KMS-11 (cell line): ENCODE measurements around the gene DLGAP1.

ENCODE experiments used
- H2AFZ ChIP-seq: fragments of 200-600 bp; sonication (generic); 2 replicates; pipeline ENCODE4 v1.6.1; 2016; ENCODE audit warnings: antibody characterized with exemption, mixed run types, low read depth
- H3K27ac ChIP-seq: fragments of 200-600 bp; sonication (generic); 2 replicates; pipeline ENCODE4 v1.6.1; 2016; ENCODE audit warnings: mild to moderate bottlenecking, mixed run types
- H3K27me3 ChIP-seq: fragments of 200-600 bp; sonication (generic); 2 replicates; pipeline ENCODE4 v1.6.1; 2017; ENCODE audit warnings: mild to moderate bottlenecking, low read depth, mixed run types, moderate library complexity; ENCODE audit not compliant: insufficient read depth
- H3K36me3 ChIP-seq: fragments of 200-600 bp; sonication (generic); 2 replicates; pipeline ENCODE4 v1.6.1; 2017; ENCODE audit warnings: mild to moderate bottlenecking, mixed run types; ENCODE audit not compliant: insufficient read depth
- H3K4me1 ChIP-seq: fragments of 200-600 bp; sonication (generic); 2 replicates; pipeline ENCODE4 v1.6.1; 2016; ENCODE audit warnings: mild to moderate bottlenecking, low read depth, mixed run types; ENCODE audit not compliant: poor library complexity, severe bottlenecking
- H3K4me2 ChIP-seq: fragments of 200-600 bp; sonication (generic); 2 replicates; pipeline ENCODE4 v1.7.0; 2016; ENCODE audit warnings: mild to moderate bottlenecking, mixed run types
- H3K4me3 ChIP-seq: fragments of 200-600 bp; sonication (generic); IDR thresholded peaks from 2 replicates; pipeline ENCODE4 v1.6.1; 2017; ENCODE audit warnings: low read depth, low read length, mixed read lengths; ENCODE audit not compliant: insufficient read depth
- H3K79me2 ChIP-seq: fragments of 200-600 bp; sonication (generic); 2 replicates; pipeline ENCODE4 v1.6.1; 2016; ENCODE audit warnings: low read depth, mixed run types; ENCODE audit not compliant: insufficient read depth
- H3K9ac ChIP-seq: fragments of 200-600 bp; sonication (generic); 2 replicates; pipeline ENCODE4 v1.6.1; 2016; ENCODE audit warnings: mild to moderate bottlenecking, mixed run types
- H4K20me1 ChIP-seq: fragments of 200-600 bp; sonication (generic); 2 replicates; pipeline ENCODE4 v1.6.1; 2016; ENCODE audit warnings: mild to moderate bottlenecking, mixed run types; ENCODE audit not compliant: insufficient read depth
- TF ChIP-seq, protein P1 (sequence below): fragments of 200-600 bp; sonication (generic); conservative IDR thresholded peaks from 2 replicates; pipeline ENCODE4 v1.6.1; 2017; ENCODE audit warnings: low read depth, mild to moderate bottlenecking, antibody characterized with exemption, low read length, moderate library complexity, mixed read lengths

The DLGAP1 gene

DNA sequence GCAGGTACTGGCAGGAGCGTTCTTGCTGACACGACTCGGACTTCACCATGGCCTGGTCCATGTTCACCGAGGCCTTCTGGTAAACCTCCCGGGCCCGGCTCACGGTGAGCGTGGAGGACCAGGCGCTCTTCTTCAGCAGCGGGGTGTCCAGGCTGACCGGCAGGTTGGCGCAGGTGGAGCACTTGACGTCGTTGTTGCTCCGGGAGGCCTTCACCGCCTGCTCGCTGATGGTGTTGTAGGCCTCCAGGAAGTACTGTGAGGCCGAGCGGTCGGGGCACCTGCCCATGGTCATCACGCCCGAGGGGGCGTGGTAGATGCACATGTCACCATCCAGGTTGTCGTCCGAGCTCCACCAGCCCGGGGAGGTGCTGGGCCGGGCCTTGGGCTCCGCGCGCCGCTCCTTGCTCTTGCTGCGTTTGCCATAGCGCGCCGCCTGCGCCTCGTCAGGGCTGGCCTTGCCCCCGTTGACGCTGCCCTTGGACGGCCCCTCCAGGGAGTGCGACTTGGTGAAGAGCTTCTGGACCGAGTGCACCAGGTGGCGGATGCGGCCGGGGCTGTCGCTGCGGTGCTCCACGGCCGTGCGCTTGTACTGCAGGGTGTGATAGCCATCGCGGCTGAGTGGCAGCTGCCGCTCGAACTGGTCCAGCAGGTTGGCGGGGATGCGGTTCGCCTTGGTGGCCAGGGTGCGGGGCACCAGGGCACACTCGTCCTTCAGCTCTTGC lies 575.8 kb downstream of the DLGAP1 start:
- H3K79me2 ChIP-seq: no peaks in the 10 kb centered on the region
- H4K20me1 ChIP-seq: no peaks in the 10 kb centered on the region
- H3K4me2 ChIP-seq: no peak overlapping the region
- no peaks in the 10 kb centered on the region for H3K4me1 ChIP-seq
- H3K36me3 ChIP-seq: no peaks in the 10 kb centered on the region
- no peak overlapping the region for H3K27ac ChIP-seq
- H2AFZ ChIP-seq: no peak overlapping the region
- no peak overlapping the region for H3K9ac ChIP-seq
- no peaks in the 10 kb centered on the region for H3K27me3 ChIP-seq
- TF ChIP-seq, protein P1, sequence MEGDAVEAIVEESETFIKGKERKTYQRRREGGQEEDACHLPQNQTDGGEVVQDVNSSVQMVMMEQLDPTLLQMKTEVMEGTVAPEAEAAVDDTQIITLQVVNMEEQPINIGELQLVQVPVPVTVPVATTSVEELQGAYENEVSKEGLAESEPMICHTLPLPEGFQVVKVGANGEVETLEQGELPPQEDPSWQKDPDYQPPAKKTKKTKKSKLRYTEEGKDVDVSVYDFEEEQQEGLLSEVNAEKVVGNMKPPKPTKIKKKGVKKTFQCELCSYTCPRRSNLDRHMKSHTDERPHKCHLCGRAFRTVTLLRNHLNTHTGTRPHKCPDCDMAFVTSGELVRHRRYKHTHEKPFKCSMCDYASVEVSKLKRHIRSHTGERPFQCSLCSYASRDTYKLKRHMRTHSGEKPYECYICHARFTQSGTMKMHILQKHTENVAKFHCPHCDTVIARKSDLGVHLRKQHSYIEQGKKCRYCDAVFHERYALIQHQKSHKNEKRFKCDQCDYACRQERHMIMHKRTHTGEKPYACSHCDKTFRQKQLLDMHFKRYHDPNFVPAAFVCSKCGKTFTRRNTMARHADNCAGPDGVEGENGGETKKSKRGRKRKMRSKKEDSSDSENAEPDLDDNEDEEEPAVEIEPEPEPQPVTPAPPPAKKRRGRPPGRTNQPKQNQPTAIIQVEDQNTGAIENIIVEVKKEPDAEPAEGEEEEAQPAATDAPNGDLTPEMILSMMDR: no peak
- H3K4me3 ChIP-seq: no peak overlapping the region

DNA sequence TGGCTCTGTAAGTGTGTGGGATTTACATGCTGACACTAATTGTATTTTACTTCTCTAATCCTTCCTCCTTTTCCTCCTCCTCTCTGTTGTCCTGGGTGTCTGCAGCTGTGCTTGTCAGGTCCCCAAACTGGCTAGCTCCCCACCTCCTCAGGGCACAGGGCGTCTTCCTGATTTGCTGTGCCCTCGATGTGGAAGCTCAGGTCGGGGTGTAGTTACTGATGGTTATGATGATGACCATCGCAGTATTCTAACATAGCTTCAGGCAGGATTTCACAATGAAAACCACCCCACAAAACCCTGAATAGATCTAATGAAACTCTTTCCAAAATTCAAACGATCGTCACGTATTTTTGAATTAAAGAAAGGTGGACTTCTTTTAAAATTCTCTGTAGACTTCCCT lies 576.7 kb downstream of the DLGAP1 start:
- H2AFZ ChIP-seq: no peak overlapping the region
- H4K20me1 ChIP-seq: no peaks in the 10 kb centered on the region
- H3K9ac ChIP-seq: no peak overlapping the region
- no peak overlapping the region for H3K4me2 ChIP-seq
- H3K4me3 ChIP-seq: no peak overlapping the region
- H3K27me3 ChIP-seq: no peaks in the 10 kb centered on the region
- H3K36me3 ChIP-seq: no peaks in the 10 kb centered on the region
- TF ChIP-seq, protein P1: no peak
- H3K27ac ChIP-seq: no peak overlapping the region
- no peaks in the 10 kb centered on the region for H3K4me1 ChIP-seq
- H3K79me2 ChIP-seq: no peaks in the 10 kb centered on the region

DNA sequence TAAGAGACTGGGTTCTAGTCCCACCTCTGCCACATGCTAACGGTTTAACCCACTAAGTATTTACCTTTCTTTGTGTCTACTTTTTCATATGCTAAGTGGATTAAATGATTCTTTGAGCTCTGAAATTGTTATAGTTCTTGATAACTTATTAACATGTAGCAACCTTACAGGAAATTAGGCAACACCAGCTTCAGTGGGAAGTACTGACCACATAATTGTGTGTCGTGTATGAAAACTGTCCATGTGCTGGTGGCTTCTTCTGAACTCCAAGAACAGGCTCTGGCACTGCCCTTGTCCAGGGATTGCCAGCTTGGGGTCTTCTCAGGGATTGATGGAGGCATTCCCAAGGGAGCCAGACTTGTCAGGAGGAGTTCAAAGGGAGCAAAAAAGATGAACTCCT lies 577.4 kb downstream of the DLGAP1 start:
- no peak overlapping the region for H3K27ac ChIP-seq
- TF ChIP-seq, protein P1: no peak
- no peaks in the 10 kb centered on the region for H3K4me1 ChIP-seq
- no peaks in the 10 kb centered on the region for H3K27me3 ChIP-seq
- H3K79me2 ChIP-seq: no peaks in the 10 kb centered on the region
- no peaks in the 10 kb centered on the region for H4K20me1 ChIP-seq
- no peak overlapping the region for H2AFZ ChIP-seq
- H3K4me3 ChIP-seq: no peak overlapping the region
- H3K9ac ChIP-seq: no peak overlapping the region
- no peak overlapping the region for H3K4me2 ChIP-seq
- no peaks in the 10 kb centered on the region for H3K36me3 ChIP-seq

DNA sequence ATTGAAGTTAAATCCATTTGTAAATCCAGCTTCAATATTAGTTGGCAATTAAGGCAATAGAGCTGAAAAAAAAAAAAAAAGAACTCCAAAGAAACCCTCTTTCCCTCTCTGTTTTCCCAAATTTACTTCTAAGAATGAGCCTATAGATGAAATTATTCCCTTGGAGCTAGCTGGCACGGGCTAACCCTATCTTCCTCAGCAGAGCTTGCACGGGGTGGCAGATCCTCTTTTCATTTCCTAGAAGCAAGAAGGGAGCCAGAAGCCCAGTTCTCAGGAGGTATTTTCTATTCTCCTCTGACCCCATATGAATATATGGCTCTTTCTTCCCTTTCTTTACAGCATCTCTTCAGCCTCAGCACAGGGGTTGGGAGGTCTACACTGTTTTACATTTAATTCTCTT lies 579.1 kb downstream of the DLGAP1 start:
- Histone ChIP-seq H3K79me2 (no peaks in the 10 kb centered on the region), H3K4me2 (no peak overlapping the region), H3K9ac (no peak overlapping the region), H3K4me3 (no peak overlapping the region), H4K20me1 (no peaks in the 10 kb centered on the region), H3K27ac (no peak overlapping the region), H3K36me3 (no peaks in the 10 kb centered on the region), H3K4me1 (no peaks in the 10 kb centered on the region), H3K27me3 (no peaks in the 10 kb centered on the region), H2AFZ (no peak overlapping the region)
- TF ChIP-seq, protein P1: no peak
